Gastroesophageal sphincter (tissue), 4 donors: ENCODE results near the gene IFRD1. TPM values are rescaled to one million over a fixed set of nuclear protein-coding genes. Genes with fewer than 3 reads are reported as not detected.

ENCODE experiments used
- ATAC-seq: fragments of 150-250 bp; one replicate; pipeline ENCODE4 v1.9.1; 2016; ENCODE audit warnings: mild to moderate bottlenecking, moderate library complexity
- H3K27ac ChIP-seq, 4 donors: fragments of 200-600 bp; sonication (generic) in 3 of 4; 1 replicate in 3 of 4; 2 replicates in 1 of 4; pipeline ENCODE4 v1.5.1; 2016 to 2019
- H3K27me3 ChIP-seq: fragments of 200-600 bp; sonication (generic); one replicate; pipeline ENCODE4 v1.5.1; 2019
- H3K36me3 ChIP-seq, 2 donors: fragments of 200-600 bp; sonication (generic); one replicate each; pipeline ENCODE4 v1.5.1; 2019; ENCODE audit warnings: control low read depth in 1 of 2
- H3K4me1 ChIP-seq, 3 donors: fragments of 200-600 bp; sonication (generic); 1 replicate in 2 of 3; 2 replicates in 1 of 3; pipeline ENCODE4 v1.5.1; 2016 to 2019; ENCODE audit warnings: control low read depth in 2 of 3
- H3K4me3 ChIP-seq, 2 donors: fragments of 200-600 bp; sonication (generic); one replicate each; pipeline ENCODE4 v1.5.1; 2019; ENCODE audit warnings: mild to moderate bottlenecking in 1 of 2, moderate library complexity in 1 of 2
- H3K9me3 ChIP-seq, 3 donors: fragments of 200-600 bp; sonication (generic); one replicate each; pipeline ENCODE4 v1.5.1; 2017 to 2019; ENCODE audit warnings: control low read depth in 2 of 3
- CTCF ChIP-seq, 4 experiments: fragments of 200-600 bp in 2 of 4; fragments of 450-650 bp in 2 of 4; sonication (generic) in 1 of 4; IDR thresholded peaks; one replicate each; pipeline ENCODE4 v1.5.1; 2017 to 2019; ENCODE audit warnings: antibody characterized with exemption in 4 of 4, mild to moderate bottlenecking in 2 of 4, moderate library complexity in 2 of 4
- EP300 ChIP-seq: sonication (generic); formaldehyde crosslinking; IDR thresholded peaks from one replicate; pipeline ENCODE4 v1.6.1; 2017; ENCODE audit warnings: antibody characterized with exemption, mild to moderate bottlenecking
- POLR2A ChIP-seq, 2 donors: fragments of 450-650 bp; IDR thresholded peaks; one replicate each; pipeline ENCODE4 v1.6.1; 2017; ENCODE audit warnings: antibody characterized with exemption in 2 of 2, mild to moderate bottlenecking in 2 of 2, moderate library complexity in 1 of 2
- POLR2AphosphoS5 ChIP-seq: sonication (generic); formaldehyde crosslinking; IDR thresholded peaks from one replicate; pipeline ENCODE4 v1.6.1; 2017; ENCODE audit warnings: antibody characterized with exemption
- WGBS, 2 donors: methylation state at CpG; one replicate each; pipeline ENCODE4 v1.1.5; 2018; ENCODE audit warnings: low coverage in 1 of 2; 5-methylcytosine and 5-hydroxymethylcytosine counted together
- total RNA-seq, 4 donors: library from RNA; depleted of rRNA; stranded (reverse); fragments of >200 nt; gene quantifications; one replicate each; pipeline ENCODE4 v1.1.0, GENCODE V29; 2016

The IFRD1 gene
- total RNA-seq, 4 donors from 2014 or later = 36.8 to 78.3 (median 56.5) TPM

- no peak overlapping the region for H3K27ac ChIP-seq
- H3K4me3 ChIP-seq = no peak overlapping the region
- ATAC-seq = no peak
- peaks cover 0 to 5% (median 0%) of the 10 kb centered on the region in 3 donors for H3K4me1 ChIP-seq
- no peaks in the 10 kb centered on the region for H3K27me3 ChIP-seq
- TF ChIP-seq POLR2A (IDR thresholded peaks at IDR 0.05) = no peak
- no peak for TF ChIP-seq EP300
- no peak for TF ChIP-seq POLR2AphosphoS5
- no peak for TF ChIP-seq CTCF (IDR thresholded peaks at IDR 0.05)
- WGBS, 2 donors = 71 to 97% methylated on average over 2 of the region's 2 CpGs
- no peaks in the 10 kb centered on the region for H3K9me3 ChIP-seq
- peaks cover 0 to 9% of the 10 kb centered on the region in 2 donors for H3K36me3 ChIP-seq
Observed at GRCh38 chr7:112494656-112495055, 44.4 kb downstream of the IFRD1 start.

GRCh38 chr7:112495156-112495788, 45.0 kb downstream of the IFRD1 start:
- Histone ChIP-seq H3K27ac (peak overlapping the region in 2 of 4 donors; percentile 5 to 14), H3K4me3 (no peak overlapping the region), H3K36me3 (peaks cover 0 to 3% of the 10 kb centered on the region in 2 donors), H3K4me1 (peaks cover 0 to 5% (median 0%) of the 10 kb centered on the region in 3 donors), H3K27me3 (no peaks in the 10 kb centered on the region), H3K9me3 (no peaks in the 10 kb centered on the region)
- TF ChIP-seq POLR2A (IDR thresholded peaks at IDR 0.05) = no peak
- no peak for TF ChIP-seq CTCF (IDR thresholded peaks at IDR 0.05)
- no peak for TF ChIP-seq POLR2AphosphoS5
- no peak for TF ChIP-seq EP300
- 69 to 71% methylated on average over 2 of the region's 2 CpGs for WGBS, 2 donors
- no peak for ATAC-seq

GRCh38 chr7:112495810-112496462, 45.7 kb downstream of the IFRD1 start:
- peak; percentile 80 for ATAC-seq
- 30 to 45% methylated on average over 5 of the region's 6 CpGs for WGBS, 2 donors
- H3K9me3 ChIP-seq = no peaks in the 10 kb centered on the region
- peaks cover 0 to 5% (median 0%) of the 10 kb centered on the region in 3 donors for H3K4me1 ChIP-seq
- TF ChIP-seq POLR2A (IDR thresholded peaks at IDR 0.05) = no peak
- TF ChIP-seq CTCF (IDR thresholded peaks at IDR 0.05) = peak; percentile 25 to 80 (median 68)
- peak; percentile 31 for TF ChIP-seq POLR2AphosphoS5
- no peak for TF ChIP-seq EP300
- H3K4me3 ChIP-seq = no peak overlapping the region
- H3K27me3 ChIP-seq = no peaks in the 10 kb centered on the region
- H3K27ac ChIP-seq = peak overlapping the region in 2 of 4 donors; percentile 5 to 14
- no peaks in the 10 kb centered on the region for H3K36me3 ChIP-seq

GRCh38 chr7:112497481-112497880, 47.2 kb downstream of the IFRD1 start:
- no peaks in the 10 kb centered on the region for H3K36me3 ChIP-seq
- no peak for TF ChIP-seq POLR2AphosphoS5
- no peak for TF ChIP-seq CTCF (IDR thresholded peaks at IDR 0.05)
- TF ChIP-seq POLR2A (IDR thresholded peaks at IDR 0.05) = no peak
- no peak for TF ChIP-seq EP300
- ATAC-seq = no peak
- H3K9me3 ChIP-seq = no peaks in the 10 kb centered on the region
- H3K27me3 ChIP-seq = no peaks in the 10 kb centered on the region
- H3K4me1 ChIP-seq = peaks cover 0 to 5% (median 0%) of the 10 kb centered on the region in 3 donors
- H3K27ac ChIP-seq = no peak overlapping the region
- no peak overlapping the region for H3K4me3 ChIP-seq
- 25 to 67% methylated on average over 2 of the region's 2 CpGs for WGBS, 2 donors

GRCh38 chr7:112500619-112501018, 50.4 kb downstream of the IFRD1 start:
- no peaks in the 10 kb centered on the region for H3K9me3 ChIP-seq
- H3K4me1 ChIP-seq = peaks cover 0 to 2% (median 0%) of the 10 kb centered on the region in 3 donors
- no peak for TF ChIP-seq CTCF (IDR thresholded peaks at IDR 0.05)
- TF ChIP-seq POLR2AphosphoS5 = no peak
- TF ChIP-seq EP300 = no peak
- no peak for TF ChIP-seq POLR2A (IDR thresholded peaks at IDR 0.05)
- 80 to 87% methylated on average over 2 to 3 of the region's 3 CpGs for WGBS, 2 donors
- H3K27ac ChIP-seq = no peak overlapping the region
- no peak for ATAC-seq
- H3K4me3 ChIP-seq = no peak overlapping the region
- no peaks in the 10 kb centered on the region for H3K36me3 ChIP-seq
- H3K27me3 ChIP-seq = no peaks in the 10 kb centered on the region
